HG02938 (cell line): ENCODE data around the gene XXYLT1.

Experiments used
- ATAC-seq: cut with Tn5 transposase; IDR thresholded peaks from one replicate; pipeline ENCODE4 v1.9.1; 2021; ENCODE audit warnings: mild to moderate bottlenecking, moderate library complexity; ENCODE audit not compliant: unreplicated experiment

XXYLT1 gene

GRCh38 chr3:195251336-195252065, 19.5 kb downstream of the XXYLT1 start:
- no peak for ATAC-seq

DNA sequence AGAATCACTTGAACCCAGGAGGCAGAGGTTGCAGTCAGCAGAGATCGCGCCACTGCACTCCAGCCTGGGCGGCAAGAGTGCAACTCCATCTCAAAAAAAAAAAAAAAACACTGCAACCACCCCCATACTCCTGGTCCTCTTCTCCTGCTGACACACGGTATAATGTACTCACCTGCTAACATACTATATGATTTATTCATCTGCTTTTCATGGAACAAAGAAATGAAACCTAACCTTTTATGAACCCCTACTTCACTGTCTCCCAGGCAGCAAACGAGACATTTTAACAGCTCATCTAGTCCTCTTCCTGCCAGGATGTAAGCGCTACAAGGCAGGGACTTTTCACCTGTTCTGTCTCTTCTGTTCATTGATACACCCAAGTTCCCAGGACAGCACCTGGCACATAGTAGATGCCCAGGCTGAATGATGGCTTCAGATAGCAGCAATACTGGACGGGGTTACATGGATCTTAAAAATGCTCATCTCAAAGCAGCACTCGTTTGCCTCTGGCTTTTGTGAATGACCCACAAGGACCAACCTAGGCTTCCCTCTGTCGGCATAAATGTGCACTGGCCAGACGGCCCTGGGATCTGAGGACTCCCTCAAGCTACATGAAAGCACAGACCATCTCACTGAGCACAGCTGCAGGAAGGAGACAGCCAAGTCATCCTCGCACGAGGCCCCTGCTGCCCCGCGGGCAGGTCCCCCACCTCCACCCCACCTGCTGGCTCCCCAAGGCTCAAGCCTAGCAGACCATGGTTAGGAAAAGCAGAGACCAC, 20.3 kb downstream of the XXYLT1 start:
- no peak for ATAC-seq

GRCh38 chr3:195249858-195250464, 21.0 kb downstream of the XXYLT1 start:
- ATAC-seq, result no peak

DNA sequence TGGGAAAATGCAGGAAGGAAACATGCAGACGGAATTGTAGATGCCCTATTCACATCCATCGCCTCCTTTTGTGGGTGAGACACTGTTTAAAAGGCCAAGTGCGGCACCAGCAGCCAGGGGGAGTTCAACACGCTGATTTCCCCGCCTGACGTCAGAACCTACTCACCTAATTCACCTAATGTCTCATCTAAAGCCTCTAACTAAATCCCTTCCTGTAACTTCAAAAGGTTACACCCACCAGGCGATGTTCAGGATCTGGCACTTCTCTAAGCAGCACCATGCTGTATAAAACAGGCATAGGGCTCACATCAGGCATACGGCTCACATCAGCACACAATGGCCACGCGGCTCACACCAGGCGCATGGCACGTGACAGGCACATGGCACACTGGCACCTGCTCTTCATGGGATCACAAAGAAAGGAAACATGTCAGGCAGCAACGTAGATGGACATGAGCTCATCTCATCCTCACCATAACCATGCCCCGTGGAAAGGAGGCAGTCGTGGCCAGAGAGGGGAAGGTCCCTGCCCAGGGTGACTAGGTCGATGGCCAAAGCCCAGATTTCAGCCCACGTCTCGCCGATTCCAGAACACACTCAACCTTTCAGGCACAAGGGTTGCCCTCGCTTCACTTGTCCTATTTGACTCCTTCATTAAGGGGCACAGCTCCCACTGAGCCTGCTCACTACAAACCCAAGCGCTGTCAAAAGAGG, 21.7 kb downstream of the XXYLT1 start:
- ATAC-seq, result no peak

DNA sequence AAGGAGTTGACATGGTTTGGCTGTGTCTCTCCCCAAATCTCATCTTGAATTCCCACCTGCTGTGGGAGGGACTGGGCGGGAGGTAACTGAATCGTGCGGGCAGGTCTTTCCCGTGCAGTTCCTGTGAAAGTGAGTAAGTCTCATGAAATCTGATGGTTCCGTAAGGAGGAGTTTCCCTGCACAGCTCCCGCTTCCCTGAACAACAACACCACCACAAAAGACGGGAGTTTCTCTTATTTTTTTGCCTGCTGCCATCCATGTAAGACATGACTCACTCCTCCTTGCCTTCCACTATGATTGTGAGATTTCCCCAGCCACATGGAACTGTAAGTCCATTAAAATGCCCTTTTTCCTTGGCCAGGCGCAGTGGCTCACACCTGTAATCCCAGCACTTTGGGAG, 22.7 kb downstream of the XXYLT1 start:
- ATAC-seq, result no peak

DNA sequence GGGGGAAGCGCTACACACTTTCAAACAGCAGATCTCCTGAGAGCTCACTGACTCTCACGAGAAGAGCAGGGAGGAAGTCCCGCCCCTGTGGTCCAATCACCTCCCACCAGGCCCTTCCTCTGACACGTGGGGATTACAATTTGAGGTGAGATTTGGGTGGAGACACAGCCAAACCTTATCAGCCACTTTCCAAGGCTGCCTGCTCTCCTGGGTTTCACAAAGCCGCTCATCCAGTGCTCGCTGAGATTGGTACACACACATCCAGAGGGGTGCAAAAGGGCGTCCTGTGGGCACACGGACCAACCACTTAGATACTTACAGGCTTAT, 23.1 kb downstream of the XXYLT1 start:
- ATAC-seq, result no peak

- ATAC-seq, result no peak
These were observed 23.7 kb downstream of the XXYLT1 start for GRCh38 chr3:195247086-195247862.

DNA sequence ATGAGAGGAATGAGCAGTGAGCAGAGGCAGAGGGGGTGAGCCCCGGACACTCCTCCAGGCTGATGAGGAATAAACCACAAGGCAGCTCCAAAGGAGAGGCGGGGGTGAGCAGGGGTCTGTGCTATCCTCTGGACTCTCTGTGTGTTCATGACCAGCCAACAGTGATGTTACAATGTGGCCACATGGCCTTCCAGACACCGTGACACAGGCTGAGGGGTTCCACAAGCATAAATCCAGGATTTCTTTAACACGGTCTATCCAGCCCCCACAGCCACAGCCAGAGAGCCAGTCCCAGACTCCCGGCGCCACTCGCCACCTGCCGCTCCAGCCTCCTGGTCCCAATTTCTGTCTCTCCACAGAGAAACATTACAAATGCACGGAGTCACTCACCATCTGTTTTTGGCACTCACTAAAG, 24.4 kb downstream of the XXYLT1 start:
- ATAC-seq, result no peak

DNA sequence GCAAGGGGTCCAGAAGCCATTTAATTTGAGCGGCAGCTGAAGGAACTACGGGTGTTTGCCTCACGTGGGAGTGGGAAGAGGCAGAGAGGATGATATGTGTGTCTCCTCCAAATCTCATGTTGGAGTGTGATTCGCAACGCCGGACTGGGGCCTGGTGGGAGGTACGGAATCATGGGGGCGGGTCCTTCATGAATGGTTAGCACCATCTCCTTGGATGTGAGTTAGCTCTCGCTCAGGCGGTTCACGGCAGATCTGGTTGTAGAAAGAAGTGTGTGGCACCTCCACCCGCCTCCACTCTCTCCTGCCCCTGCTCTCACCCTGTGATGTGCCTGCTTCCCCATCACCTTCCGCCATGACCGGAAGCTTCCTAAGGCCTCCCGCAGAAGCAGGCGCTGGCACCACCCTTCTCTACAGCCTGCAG, 25.4 kb downstream of the XXYLT1 start:
- ATAC-seq, result no peak

GRCh38 chr3:195241592-195242355, 29.2 kb downstream of the XXYLT1 start:
- no peak for ATAC-seq

DNA sequence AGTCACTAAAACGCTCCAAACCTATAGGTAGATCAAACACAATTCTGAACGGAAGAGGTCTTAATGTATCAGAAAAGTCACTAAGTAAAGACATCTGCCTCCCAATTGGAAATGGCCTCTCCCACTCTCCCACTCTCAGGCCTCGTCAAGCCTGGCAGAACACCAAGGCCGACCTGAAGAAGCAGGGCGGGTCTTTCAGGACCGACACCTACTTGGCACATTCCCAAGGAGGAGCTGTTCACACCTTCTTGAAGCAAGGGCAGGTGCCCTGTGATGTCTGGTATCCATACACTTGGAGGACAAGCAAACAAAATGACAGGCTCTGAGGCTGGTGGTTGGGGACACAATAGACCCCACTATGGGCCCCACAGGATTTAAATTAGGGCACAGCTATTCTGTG, 30.0 kb downstream of the XXYLT1 start:
- ATAC-seq, result no peak

DNA sequence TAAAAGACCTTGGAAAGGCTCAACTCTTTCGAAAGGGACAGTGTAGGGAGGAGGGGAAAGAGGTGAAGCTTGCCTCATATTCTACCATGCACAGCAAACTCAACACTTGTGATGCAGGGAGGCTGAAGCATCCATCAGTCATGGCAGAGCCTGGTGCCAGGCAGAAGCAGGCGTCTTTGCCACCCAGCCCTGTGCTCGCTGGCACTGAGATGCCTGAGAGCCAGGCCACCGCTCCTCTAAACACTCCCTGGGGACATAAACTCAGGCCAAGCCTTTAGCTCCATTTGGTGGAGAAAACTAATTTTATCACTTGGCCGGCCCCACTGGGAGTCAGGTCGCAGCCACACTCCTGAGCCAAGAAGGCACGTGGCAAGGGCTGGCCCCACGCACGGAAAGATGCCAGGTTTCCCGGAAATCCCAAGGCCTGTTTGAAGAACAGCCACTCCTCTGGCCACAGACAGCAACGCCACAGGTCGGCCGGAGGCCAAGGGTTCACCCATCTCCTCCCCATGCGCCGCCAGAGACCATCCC, 30.7 kb downstream of the XXYLT1 start:
- ATAC-seq, result no peak

- no peak for ATAC-seq
These were observed 31.8 kb downstream of the XXYLT1 start for GRCh38 chr3:195239121-195239520.

- ATAC-seq, result no peak
These were observed 32.3 kb downstream of the XXYLT1 start for GRCh38 chr3:195238586-195239118.

- ATAC-seq, result no peak
These were observed 32.8 kb downstream of the XXYLT1 start for GRCh38 chr3:195238081-195238571.

DNA sequence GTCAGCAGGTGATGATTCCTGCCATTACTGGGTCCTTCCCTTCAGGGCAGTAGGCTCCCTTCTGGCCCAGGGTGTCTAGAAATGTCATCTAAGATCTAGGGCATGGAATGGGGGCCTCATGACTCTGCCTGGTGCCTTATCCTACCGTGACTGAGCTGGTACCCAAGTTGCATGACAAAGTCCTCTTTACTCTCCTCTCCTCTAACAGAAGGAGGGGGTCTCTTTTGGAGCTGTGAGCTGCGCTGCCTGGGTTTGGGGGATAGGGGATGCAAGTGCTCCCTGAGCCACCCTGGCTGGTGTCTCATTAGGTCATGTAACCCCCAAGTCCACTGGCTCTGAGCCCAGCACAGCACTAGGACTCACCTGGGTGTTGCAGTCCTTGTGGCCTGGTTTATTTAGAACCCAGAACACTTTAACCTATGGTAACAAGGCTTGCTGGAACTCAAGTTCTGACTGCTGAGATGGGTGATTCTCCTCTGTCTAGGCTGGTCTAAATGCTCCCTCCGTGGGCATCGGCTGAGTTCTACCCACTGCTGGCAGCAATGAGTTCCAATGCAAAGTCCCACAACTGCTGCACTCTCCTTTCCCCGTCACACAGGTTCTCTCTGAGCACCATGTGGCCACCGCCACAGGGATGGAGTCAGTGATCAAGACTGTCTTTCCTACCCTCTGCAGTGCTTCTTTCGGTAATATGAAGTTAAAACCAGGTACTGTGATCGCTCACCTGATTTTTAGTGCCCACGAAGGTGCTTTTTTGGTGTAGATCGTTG, 34.0 kb downstream of the XXYLT1 start:
- ATAC-seq, result no peak

DNA sequence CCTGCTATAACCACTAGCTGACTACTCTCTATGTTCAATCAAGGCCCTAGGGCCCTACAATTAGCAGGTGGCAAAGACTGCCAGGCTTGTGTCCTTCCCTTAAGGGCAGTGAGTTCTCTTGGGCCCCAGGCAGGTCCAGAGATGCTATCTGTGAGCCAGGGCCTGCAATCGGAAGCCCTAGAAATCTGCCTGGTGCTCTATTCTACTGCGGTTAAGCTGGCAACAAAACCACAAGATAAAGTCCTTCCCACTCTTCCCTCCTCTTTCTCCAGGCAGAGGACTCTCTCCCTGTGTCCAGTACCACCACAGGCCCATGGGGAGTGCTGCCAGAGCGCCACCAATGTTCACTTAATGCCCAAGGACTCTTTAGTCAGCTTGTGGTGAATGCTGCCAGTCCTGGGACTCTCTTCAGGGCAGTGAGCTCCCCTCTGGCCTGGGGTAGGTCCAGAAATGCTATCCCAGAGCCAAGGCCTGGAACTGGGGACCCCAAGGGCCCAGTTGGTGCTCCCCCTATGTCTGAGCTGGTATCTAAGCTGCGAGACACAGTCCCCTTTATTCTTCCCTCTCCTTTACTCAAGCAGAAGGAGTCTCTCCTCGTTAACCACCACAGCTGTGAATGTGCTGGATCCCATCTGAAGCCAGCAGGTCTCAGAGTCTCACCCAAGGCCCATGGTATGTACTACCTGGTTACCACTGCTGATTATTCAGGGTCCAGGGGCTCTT, 34.7 kb downstream of the XXYLT1 start:
- ATAC-seq, result no peak

GRCh38 chr3:195230244-195230643, 40.7 kb downstream of the XXYLT1 start:
- no peak for ATAC-seq
